ENCODE measurements around the gene PRELID3B. TPM values are rescaled to one million over a fixed set of nuclear protein-coding genes. Genes with fewer than 3 reads are reported as not detected.
A peak's percentile ranks its signal among the peaks of the same experiment; 100 is the strongest.

PRELID3B gene
- total RNA-seq, 3 donors from 2014 or later (not counting 1 experiment from before 2014, with no cell fraction given), result 49.3 to 51.6 (median 51.4) TPM

GRCh38 chr20:59081036-59081435, 38.5 kb upstream of the PRELID3B start:
- no peak for TF ChIP-seq CTCF (IDR thresholded peaks at IDR 0.05)
- Mint-ChIP-seq H3K4me1 (peaks cover 4 to 9% of the 10 kb centered on the region in 2 donors), H3K9me3 (no peaks in the 10 kb centered on the region), H3K27me3 (ENCODE audit: low read depth in 2 of 2) (peaks cover 23 to 38% of the 10 kb centered on the region in 2 donors), H3K4me3 (no peak overlapping the region), H3K36me3 (no peaks in the 10 kb centered on the region), H3K27ac (no peak overlapping the region)
- Histone ChIP-seq H3K27me3 (ENCODE audit: control insufficient read depth, insufficient read depth, low read length) (peaks cover 8% of the 10 kb centered on the region), H3K36me3 (ENCODE audit: control insufficient read depth, insufficient read depth, low read length) (no peaks in the 10 kb centered on the region), H3K4me3 (ENCODE audit: low read length) (no peak overlapping the region), H3K9me3 (ENCODE audit: control insufficient read depth, insufficient read depth, low read length) (no peaks in the 10 kb centered on the region), H3K27ac (ENCODE audit: low read length) (no peak overlapping the region), H3K4me1 (ENCODE audit: control insufficient read depth, insufficient read depth, low read length) (peaks cover 8% of the 10 kb centered on the region)
- DNase-seq, result no peak
- WGBS (ENCODE audit: insufficient coverage), result 67% methylated on average over 3 of the region's 3 CpGs
- intact Hi-C loops (cut with micrococcal nuclease), result no loop called here
- ATAC-seq, result no peak

- peaks cover 18 to 45% of the 10 kb centered on the region in 2 donors for H3K27me3 Mint-ChIP-seq (ENCODE audit: low read depth in 2 of 2)
- H3K4me1 ChIP-seq (ENCODE audit: control insufficient read depth, insufficient read depth, low read length), result peaks cover 11% of the 10 kb centered on the region
- H3K9me3 ChIP-seq (ENCODE audit: control insufficient read depth, insufficient read depth, low read length), result no peaks in the 10 kb centered on the region
- no peak overlapping the region for H3K4me3 ChIP-seq (ENCODE audit: low read length)
- H3K27ac Mint-ChIP-seq, result no peak overlapping the region
- no peak overlapping the region for H3K27ac ChIP-seq (ENCODE audit: low read length)
- peaks cover 8% of the 10 kb centered on the region for H3K27me3 ChIP-seq (ENCODE audit: control insufficient read depth, insufficient read depth, low read length)
- H3K36me3 ChIP-seq (ENCODE audit: control insufficient read depth, insufficient read depth, low read length), result no peaks in the 10 kb centered on the region
- H3K4me1 Mint-ChIP-seq, result peaks cover 5 to 19% of the 10 kb centered on the region in 2 donors
- DNase-seq (no peak), ATAC-seq (no peak)
- H3K9me3 Mint-ChIP-seq, result no peaks in the 10 kb centered on the region
- no peak for TF ChIP-seq CTCF (IDR thresholded peaks at IDR 0.05)
- intact Hi-C loops (cut with micrococcal nuclease), result no loop called here
- no peaks in the 10 kb centered on the region for H3K36me3 Mint-ChIP-seq
- H3K4me3 Mint-ChIP-seq, result no peak overlapping the region
- WGBS (ENCODE audit: insufficient coverage), result 74% methylated on average over 5 of the region's 5 CpGs
These were observed 35.6 kb upstream of the PRELID3B start for GRCh38 chr20:59078231-59078630.

- no peak for ATAC-seq
- no peaks in the 10 kb centered on the region for H3K36me3 Mint-ChIP-seq
- peaks cover 21 to 45% of the 10 kb centered on the region in 2 donors for H3K27me3 Mint-ChIP-seq (ENCODE audit: low read depth in 2 of 2)
- H3K9me3 Mint-ChIP-seq, result no peaks in the 10 kb centered on the region
- Histone ChIP-seq H3K4me1 (ENCODE audit: control insufficient read depth, insufficient read depth, low read length) (peaks cover 11% of the 10 kb centered on the region), H3K9me3 (ENCODE audit: control insufficient read depth, insufficient read depth, low read length) (no peaks in the 10 kb centered on the region), H3K36me3 (ENCODE audit: control insufficient read depth, insufficient read depth, low read length) (no peaks in the 10 kb centered on the region), H3K27ac (ENCODE audit: low read length) (no peak overlapping the region), H3K27me3 (ENCODE audit: control insufficient read depth, insufficient read depth, low read length) (peaks cover 8% of the 10 kb centered on the region), H3K4me3 (ENCODE audit: low read length) (no peak overlapping the region)
- no peak overlapping the region for H3K27ac Mint-ChIP-seq
- DNase-seq, result no peak
- 56% methylated on average over 1 of the region's 1 CpG for WGBS (ENCODE audit: insufficient coverage)
- no peak overlapping the region for H3K4me3 Mint-ChIP-seq
- intact Hi-C loops (cut with micrococcal nuclease), result no loop called here
- H3K4me1 Mint-ChIP-seq, result peaks cover 5 to 19% of the 10 kb centered on the region in 2 donors
- no peak for TF ChIP-seq CTCF (IDR thresholded peaks at IDR 0.05)
These were observed 35.1 kb upstream of the PRELID3B start for GRCh38 chr20:59077705-59078104.

GRCh38 chr20:59075934-59076508, 33.4 kb upstream of the PRELID3B start:
- H3K4me3 Mint-ChIP-seq, result no peak overlapping the region

More at GRCh38 chr20:59075934-59076508, 33.4 kb upstream of the PRELID3B start:
- Mint-ChIP-seq H3K9me3 (no peaks in the 10 kb centered on the region), H3K27ac (peak overlapping the region in 1 of 2 donors; percentile 66), H3K4me1 (peaks cover 5 to 19% of the 10 kb centered on the region in 2 donors), H3K27me3 (ENCODE audit: low read depth in 2 of 2) (peaks cover 20 to 41% of the 10 kb centered on the region in 2 donors), H3K36me3 (no peaks in the 10 kb centered on the region)
- no peaks in the 10 kb centered on the region for H3K36me3 ChIP-seq (ENCODE audit: control insufficient read depth, insufficient read depth, low read length)
- ATAC-seq, result peak; percentile 68 to 77 (median 73)
- H3K27ac ChIP-seq (ENCODE audit: low read length), result no peak overlapping the region
- H3K4me3 ChIP-seq (ENCODE audit: low read length), result no peak overlapping the region
- intact Hi-C loops (cut with micrococcal nuclease), result no loop called here
- peaks cover 6% of the 10 kb centered on the region for H3K27me3 ChIP-seq (ENCODE audit: control insufficient read depth, insufficient read depth, low read length)
- no peaks in the 10 kb centered on the region for H3K9me3 ChIP-seq (ENCODE audit: control insufficient read depth, insufficient read depth, low read length)
- 46% methylated on average over 4 of the region's 4 CpGs for WGBS (ENCODE audit: insufficient coverage)
- H3K4me1 ChIP-seq (ENCODE audit: control insufficient read depth, insufficient read depth, low read length), result peaks cover 12% of the 10 kb centered on the region
- DNase-seq, result no peak
- no peak for TF ChIP-seq CTCF (IDR thresholded peaks at IDR 0.05)

Data from natural killer cell (primary cell).